Activated CD4-positive, alpha-beta T cell treated with anti-CD3 and anti-CD28 coated beads, Interleukin-2, amount 50 U/mL, for 16 hours (primary cell): ENCODE data around the gene TEP1.
A peak's percentile ranks its signal among the peaks of the same experiment; 100 is the strongest.
"Not testable (repeated sequence)": the region's sequence is repeated elsewhere in the genome, so short reads cannot be mapped to it uniquely, and the experiment has no call there.

Source experiments
- DNase-seq: peaks from one replicate; pipeline ENCODE4 v3.0.0-alpha.2; 2020

The TEP1 gene

GRCh38 chr14:20386276-20386855, 26.9 kb downstream of the TEP1 start:
- DNase-seq: no peak

GRCh38 chr14:20384886-20385285, 28.4 kb downstream of the TEP1 start:
- no peak for DNase-seq

GRCh38 chr14:20384321-20384720, 29.0 kb downstream of the TEP1 start:
- no peak for DNase-seq

GRCh38 chr14:20383636-20384035, 29.7 kb downstream of the TEP1 start:
- no peak for DNase-seq

GRCh38 chr14:20383032-20383431, 30.3 kb downstream of the TEP1 start:
- DNase-seq: no peak

- DNase-seq: no peak
These were observed 30.8 kb downstream of the TEP1 start for GRCh38 chr14:20382526-20382925.

GRCh38 chr14:20381341-20381740, 32.0 kb downstream of the TEP1 start:
- DNase-seq: no peak

GRCh38 chr14:20380681-20381080, 32.6 kb downstream of the TEP1 start:
- DNase-seq: no peak

GRCh38 chr14:20379743-20380142, 33.6 kb downstream of the TEP1 start:
- DNase-seq: no peak

GRCh38 chr14:20377171-20377570, 36.1 kb downstream of the TEP1 start:
- DNase-seq: no peak

GRCh38 chr14:20376071-20376588, 37.2 kb downstream of the TEP1 start:
- no peak for DNase-seq

- no peak for DNase-seq
These were observed 37.8 kb downstream of the TEP1 start for GRCh38 chr14:20375471-20375870.

- no peak for DNase-seq
These were observed 40.5 kb downstream of the TEP1 start for GRCh38 chr14:20372796-20373195.

GRCh38 chr14:20365928-20366327, 47.4 kb downstream of the TEP1 start:
- peak; percentile 8 for DNase-seq

GRCh38 chr14:20358474-20358873, 54.8 kb downstream of the TEP1 start:
- not testable (repeated sequence) for DNase-seq

- no peak for DNase-seq
These were observed 56.9 kb downstream of the TEP1 start for GRCh38 chr14:20356422-20356821.

GRCh38 chr14:20350860-20351259, 62.4 kb downstream of the TEP1 start:
- no peak for DNase-seq

GRCh38 chr14:20350282-20350681, 63.0 kb downstream of the TEP1 start:
- DNase-seq: no peak

GRCh38 chr14:20347747-20348146, 65.6 kb downstream of the TEP1 start:
- no peak for DNase-seq

- DNase-seq: no peak
These were observed 66.6 kb downstream of the TEP1 start for GRCh38 chr14:20346713-20347112.

GRCh38 chr14:20345366-20345765, 67.9 kb downstream of the TEP1 start:
- DNase-seq: no peak

GRCh38 chr14:20343862-20344220, 69.5 kb downstream of the TEP1 start:
- DNase-seq: no peak

- peak; percentile 99 for DNase-seq
These were observed 70.0 kb downstream of the TEP1 start, which contains the start of gene PARP2 for GRCh38 chr14:20343092-20343861. Gene PARP2, plus strand, starts transcription at chr14:20343635. Its CDS starts 7 bp downstream, at chr14:20343642.

- no peak for DNase-seq
These were observed 71.7 kb downstream of the TEP1 start for GRCh38 chr14:20341646-20342045.
